Measurements from ENCODE around the gene TPRN.

GRCh38 chr9:137243626-137244485, 43.3 kb upstream of the TPRN start:
- TF ChIP-seq POLR2A (IDR thresholded peaks at IDR 0.05): no peak
- TF ChIP-seq CTCF (IDR thresholded peaks at IDR 0.05): no peak
